Chondrocyte (in vitro differentiated cells): ENCODE measurements around the gene MBD3L5. TPM values are rescaled to one million over a fixed set of nuclear protein-coding genes. Genes with fewer than 3 reads are reported as not detected.

Experiments
- DNase-seq: peaks from one replicate; pipeline ENCODE4 v3.0.0; 2021; ENCODE audit warnings: mixed read lengths, low spot score
- H3K27ac Mint-ChIP-seq: one replicate; pipeline ENCODE4 v1.8.0; 2021; ENCODE audit warnings: mild to moderate bottlenecking, moderate library complexity, mixed read lengths; ENCODE audit not compliant: unreplicated experiment
- H3K27me3 Mint-ChIP-seq: 2 replicates; pipeline ENCODE4 v1.8.0; 2021; ENCODE audit warnings: low read depth, mixed read lengths
- H3K36me3 Mint-ChIP-seq: 2 replicates; pipeline ENCODE4 v1.8.0; 2021; ENCODE audit warnings: low read depth, mixed read lengths
- H3K4me1 Mint-ChIP-seq: 2 replicates; pipeline ENCODE4 v1.8.0; 2021; ENCODE audit warnings: low read depth, mild to moderate bottlenecking, mixed read lengths
- H3K4me3 Mint-ChIP-seq: one replicate; pipeline ENCODE4 v1.8.0; 2021; ENCODE audit warnings: mild to moderate bottlenecking, moderate library complexity, mixed read lengths; ENCODE audit not compliant: unreplicated experiment
- H3K9me3 Mint-ChIP-seq: 2 replicates; pipeline ENCODE4 v1.8.0; 2021; ENCODE audit warnings: low read depth, mixed read lengths
- CTCF ChIP-seq: fragments of 200-600 bp; sonication (generic); IDR thresholded peaks from 2 replicates; pipeline ENCODE4 v1.5.0; 2021; ENCODE audit warnings: antibody characterized with exemption, mild to moderate bottlenecking, moderate library complexity
- total RNA-seq: library from RNA; stranded (reverse); gene quantifications from 3 replicates; pipeline ENCODE4 v1.2.1, GENCODE V29; 2021

MBD3L5 gene
- total RNA-seq, 1 donor from 2014 or later: not detected

DNA sequence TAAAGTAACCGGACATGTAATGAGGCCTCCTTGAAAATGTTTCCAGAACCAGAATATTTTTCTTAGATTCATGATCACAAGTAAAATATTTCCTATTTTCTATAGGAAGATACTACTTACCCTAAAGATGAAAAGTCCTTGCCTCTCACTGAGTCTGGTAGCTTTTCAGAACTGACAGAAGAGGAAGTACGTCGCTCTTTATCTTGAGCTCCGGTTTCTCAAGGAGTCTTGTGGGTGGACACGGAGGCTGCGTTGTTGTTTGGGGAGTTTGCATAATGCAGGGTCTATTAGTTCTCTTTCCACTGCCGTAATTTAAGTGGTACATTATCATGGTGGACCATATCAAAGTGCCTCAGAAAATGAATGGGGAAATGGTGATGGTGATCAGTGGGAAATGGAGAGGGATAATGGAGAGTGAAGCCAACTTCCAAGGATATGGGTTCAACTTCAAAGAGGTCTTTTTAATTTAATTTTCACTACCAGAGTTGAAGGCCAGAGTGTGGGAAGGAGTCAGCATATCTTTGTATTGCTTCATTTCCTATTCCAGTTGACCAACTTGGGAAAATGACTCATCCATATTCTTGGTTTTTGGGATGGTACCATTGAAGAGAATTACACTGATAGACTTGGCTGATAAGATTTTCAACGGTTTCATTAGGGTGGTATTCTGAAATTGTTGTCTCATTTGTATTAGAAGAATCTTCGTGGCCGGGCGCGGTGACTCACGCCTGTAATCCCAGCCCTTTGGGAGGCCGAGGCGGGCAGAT is 32.5 kb upstream of the MBD3L5 start:
- Mint-ChIP-seq H3K36me3 (no peaks in the 10 kb centered on the region), H3K4me1 (no peaks in the 10 kb centered on the region), H3K27me3 (peaks cover 8% of the 10 kb centered on the region), H3K9me3 (peaks cover 11% of the 10 kb centered on the region), H3K4me3 (no peak overlapping the region), H3K27ac (no peak overlapping the region)
- DNase-seq: no peak
- TF ChIP-seq CTCF: no peak

DNA sequence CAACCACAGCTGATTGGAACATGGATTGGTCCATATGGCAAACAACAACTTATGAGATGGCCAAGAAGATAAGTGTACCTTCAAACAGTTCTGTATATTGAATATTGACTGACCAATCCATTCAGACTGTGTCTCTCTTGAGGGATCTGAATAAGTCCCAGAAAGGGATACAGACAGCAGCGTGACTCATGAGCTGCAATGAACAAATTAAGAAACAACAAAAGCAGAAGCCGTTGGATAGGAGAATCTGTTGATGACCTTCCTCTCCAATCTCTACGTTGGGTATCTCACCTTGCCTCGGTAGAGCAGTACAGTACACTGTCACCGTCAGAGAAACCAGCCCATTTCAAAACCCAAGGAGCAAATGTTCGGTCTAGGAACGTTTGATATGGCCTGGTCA is 30.4 kb upstream of the MBD3L5 start:
- DNase-seq: no peak
- Mint-ChIP-seq H3K27ac (no peak overlapping the region), H3K9me3 (peaks cover 10% of the 10 kb centered on the region), H3K4me3 (no peak overlapping the region), H3K4me1 (no peaks in the 10 kb centered on the region), H3K36me3 (no peaks in the 10 kb centered on the region), H3K27me3 (peaks cover 8% of the 10 kb centered on the region)
- TF ChIP-seq CTCF: no peak

- no peak for DNase-seq
- no peak overlapping the region for H3K4me3 Mint-ChIP-seq
- H3K27me3 Mint-ChIP-seq: peaks cover 8% of the 10 kb centered on the region
- TF ChIP-seq CTCF: no peak
- peaks cover 6% of the 10 kb centered on the region for H3K9me3 Mint-ChIP-seq
- no peaks in the 10 kb centered on the region for H3K4me1 Mint-ChIP-seq
- H3K36me3 Mint-ChIP-seq: no peaks in the 10 kb centered on the region
- no peak overlapping the region for H3K27ac Mint-ChIP-seq
Observed at GRCh38 chr19:7000333-7000732, 30.0 kb upstream of the MBD3L5 start.

DNA sequence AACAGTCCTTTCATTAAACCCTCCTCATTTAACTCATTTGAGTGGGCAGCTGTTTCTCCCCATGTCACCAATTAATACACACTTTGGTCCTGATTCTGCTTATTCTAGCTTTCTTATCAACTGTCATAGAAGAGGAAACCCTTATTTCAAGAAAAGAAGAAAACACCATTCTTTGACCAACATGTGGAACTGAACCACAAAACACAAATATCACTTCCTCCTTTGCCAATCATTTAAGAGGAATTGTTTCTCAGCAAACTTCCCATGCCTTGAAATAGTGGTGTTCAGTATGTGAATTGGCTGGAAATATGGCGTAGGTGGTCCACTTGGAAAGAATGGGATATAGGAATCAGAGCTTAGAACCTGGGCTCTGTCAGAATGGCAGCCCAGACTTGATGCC is 29.6 kb upstream of the MBD3L5 start:
- no peak overlapping the region for H3K27ac Mint-ChIP-seq
- no peaks in the 10 kb centered on the region for H3K36me3 Mint-ChIP-seq
- H3K9me3 Mint-ChIP-seq: peaks cover 1% of the 10 kb centered on the region
- TF ChIP-seq CTCF: no peak
- peaks cover 8% of the 10 kb centered on the region for H3K27me3 Mint-ChIP-seq
- no peak for DNase-seq
- no peak overlapping the region for H3K4me3 Mint-ChIP-seq
- H3K4me1 Mint-ChIP-seq: no peaks in the 10 kb centered on the region

GRCh38 chr19:7004313-7004931 is 26.0 kb upstream of the MBD3L5 start:
- no peak for DNase-seq
- Mint-ChIP-seq H3K9me3 (no peaks in the 10 kb centered on the region), H3K27ac (no peak overlapping the region), H3K4me3 (no peak overlapping the region), H3K36me3 (no peaks in the 10 kb centered on the region), H3K27me3 (peaks cover 8% of the 10 kb centered on the region), H3K4me1 (no peaks in the 10 kb centered on the region)
- TF ChIP-seq CTCF: peak; percentile 88
